Tibial nerve (tissue), 4 donors: ENCODE results near the gene NOXO1. TPM values are rescaled to one million over a fixed set of nuclear protein-coding genes. Genes with fewer than 3 reads are reported as not detected.
A peak's percentile ranks its signal among the peaks of the same experiment; 100 is the strongest.

Experiments
- DNase-seq, 2 donors: peaks; one replicate each; pipeline ENCODE4 v3.0.0-alpha.2; 2019; ENCODE audit warnings: low spot score in 2 of 2
- H3K27ac ChIP-seq, 4 donors: fragments of 200-600 bp; sonication (generic) in 3 of 4; one replicate each; pipeline ENCODE4 v1.5.1; 2017 to 2019; ENCODE audit warnings: mild to moderate bottlenecking in 1 of 4
- H3K27me3 ChIP-seq, 2 donors: fragments of 200-600 bp; sonication (generic) in 1 of 2; one replicate each; pipeline versions ENCODE4 v1.5.1 to v1.6.0; 2017 to 2019
- H3K36me3 ChIP-seq, 3 donors: fragments of 200-600 bp; sonication (generic); one replicate each; pipeline ENCODE4 v1.5.1; 2018 to 2019
- H3K4me1 ChIP-seq, 4 donors: fragments of 200-600 bp; sonication (generic) in 3 of 4; one replicate each; pipeline ENCODE4 v1.5.1; 2017 to 2019
- H3K4me3 ChIP-seq, 4 donors: fragments of 200-600 bp; sonication (generic) in 3 of 4; one replicate each; pipeline ENCODE4 v1.5.1; 2017 to 2019; ENCODE audit warnings: mild to moderate bottlenecking in 1 of 4, moderate library complexity in 1 of 4
- H3K9me3 ChIP-seq, 4 donors: fragments of 200-600 bp; sonication (generic) in 3 of 4; one replicate each; pipeline ENCODE4 v1.5.1; 2017 to 2019
- EP300 ChIP-seq, 2 donors: sonication (generic); formaldehyde crosslinking; IDR thresholded peaks; one replicate each; pipeline ENCODE4 v1.6.1; 2017; ENCODE audit warnings: antibody characterized with exemption in 2 of 2, mild to moderate bottlenecking in 1 of 2
- POLR2A ChIP-seq, 2 donors: fragments of 450-650 bp; IDR thresholded peaks; one replicate each; pipeline ENCODE4 v1.6.1; 2017; ENCODE audit warnings: antibody characterized with exemption in 2 of 2, mild to moderate bottlenecking in 2 of 2, moderate library complexity in 2 of 2
- WGBS, 2 donors: methylation state at CpG; one replicate each; pipeline ENCODE4 v1.1.5; 2018; 5-methylcytosine and 5-hydroxymethylcytosine counted together
- total RNA-seq, 4 donors: library from RNA; depleted of rRNA; stranded (reverse); fragments of >200 nt; gene quantifications; one replicate each; pipeline ENCODE4 v1.1.0, GENCODE V29; 2016
- TF ChIP-seq, protein P1 (sequence below), 5 experiments: fragments of 200-600 bp in 3 of 5; fragments of 450-650 bp in 2 of 5; sonication (generic) in 3 of 5; IDR thresholded peaks; one replicate each; pipeline ENCODE4 v1.5.1; 2016 to 2019; ENCODE audit warnings: antibody characterized with exemption in 5 of 5, mild to moderate bottlenecking in 3 of 5, moderate library complexity in 2 of 5

Gene NOXO1
- total RNA-seq, 4 donors from 2014 or later, result 3.9 TPM; not detected in 3

- Histone ChIP-seq H3K36me3 (peaks cover 20 to 78% (median 23%) of the 10 kb centered on the region in 3 donors), H3K4me3 (no peak overlapping the region), H3K27me3 (no peaks in the 10 kb centered on the region), H3K9me3 (no peaks in the 10 kb centered on the region), H3K4me1 (peaks cover 0 to 12% (median 6%) of the 10 kb centered on the region in 4 donors), H3K27ac (no peak overlapping the region)
- 83 to 92% methylated on average over 25 to 27 of the region's 39 CpGs for WGBS, 2 donors
- TF ChIP-seq POLR2A (IDR thresholded peaks at IDR 0.05), result no peak
- DNase-seq, result no peak
Observed at GRCh38 chr16:1998852-1999801, 17.9 kb upstream of the NOXO1 start.

GRCh38 chr16:1998360-1998835 lies 17.1 kb upstream of the NOXO1 start:
- H3K9me3 ChIP-seq, result no peaks in the 10 kb centered on the region
- H3K27me3 ChIP-seq, result peaks cover 0 to 2% of the 10 kb centered on the region in 2 donors
- peaks cover 20 to 76% (median 23%) of the 10 kb centered on the region in 3 donors for H3K36me3 ChIP-seq
- no peak for DNase-seq
- H3K27ac ChIP-seq, result peak overlapping the region in 1 of 4 donors; percentile 35
- peaks cover 0 to 5% (median 0%) of the 10 kb centered on the region in 4 donors for H3K4me1 ChIP-seq
- no peak overlapping the region for H3K4me3 ChIP-seq
- WGBS, 2 donors, result 93 to 95% methylated on average over 21 to 22 of the region's 27 CpGs
- TF ChIP-seq POLR2A (IDR thresholded peaks at IDR 0.05) (no peak), EP300 (IDR thresholded peaks at IDR 0.05) (no peak)
- TF ChIP-seq, protein P1, sequence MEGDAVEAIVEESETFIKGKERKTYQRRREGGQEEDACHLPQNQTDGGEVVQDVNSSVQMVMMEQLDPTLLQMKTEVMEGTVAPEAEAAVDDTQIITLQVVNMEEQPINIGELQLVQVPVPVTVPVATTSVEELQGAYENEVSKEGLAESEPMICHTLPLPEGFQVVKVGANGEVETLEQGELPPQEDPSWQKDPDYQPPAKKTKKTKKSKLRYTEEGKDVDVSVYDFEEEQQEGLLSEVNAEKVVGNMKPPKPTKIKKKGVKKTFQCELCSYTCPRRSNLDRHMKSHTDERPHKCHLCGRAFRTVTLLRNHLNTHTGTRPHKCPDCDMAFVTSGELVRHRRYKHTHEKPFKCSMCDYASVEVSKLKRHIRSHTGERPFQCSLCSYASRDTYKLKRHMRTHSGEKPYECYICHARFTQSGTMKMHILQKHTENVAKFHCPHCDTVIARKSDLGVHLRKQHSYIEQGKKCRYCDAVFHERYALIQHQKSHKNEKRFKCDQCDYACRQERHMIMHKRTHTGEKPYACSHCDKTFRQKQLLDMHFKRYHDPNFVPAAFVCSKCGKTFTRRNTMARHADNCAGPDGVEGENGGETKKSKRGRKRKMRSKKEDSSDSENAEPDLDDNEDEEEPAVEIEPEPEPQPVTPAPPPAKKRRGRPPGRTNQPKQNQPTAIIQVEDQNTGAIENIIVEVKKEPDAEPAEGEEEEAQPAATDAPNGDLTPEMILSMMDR (IDR thresholded peaks at IDR 0.05), result no peak

- H3K27me3 ChIP-seq, result peaks cover 0 to 9% of the 10 kb centered on the region in 2 donors
- no peak for DNase-seq
- peaks cover 0 to 3% (median under 1%) of the 10 kb centered on the region in 4 donors for H3K4me1 ChIP-seq
- no peaks in the 10 kb centered on the region for H3K9me3 ChIP-seq
- TF ChIP-seq, protein P1 (IDR thresholded peaks at IDR 0.05), result no peak
- TF ChIP-seq POLR2A (IDR thresholded peaks at IDR 0.05) (no peak), EP300 (IDR thresholded peaks at IDR 0.05) (no peak)
- no peak overlapping the region for H3K4me3 ChIP-seq
- 75 to 86% methylated on average over 13 to 25 of the region's 26 CpGs for WGBS, 2 donors
- H3K27ac ChIP-seq, result peak overlapping the region in 1 of 4 donors; percentile 35
- H3K36me3 ChIP-seq, result peaks cover 20 to 69% (median 21%) of the 10 kb centered on the region in 3 donors
Observed at GRCh38 chr16:1997494-1998359, 16.5 kb upstream of the NOXO1 start.

GRCh38 chr16:1993731-1994131 lies 12.5 kb upstream of the NOXO1 start:
- Histone ChIP-seq H3K4me1 (peaks cover 0 to 36% (median 16%) of the 10 kb centered on the region in 4 donors), H3K9me3 (no peaks in the 10 kb centered on the region), H3K27me3 (peaks cover 0 to 45% of the 10 kb centered on the region in 2 donors), H3K4me3 (no peak overlapping the region), H3K27ac (no peak overlapping the region), H3K36me3 (peaks cover 0 to 29% (median 3%) of the 10 kb centered on the region in 3 donors)
- no peak for TF ChIP-seq POLR2A (IDR thresholded peaks at IDR 0.05)
- TF ChIP-seq EP300 (IDR thresholded peaks at IDR 0.05), result no peak
- TF ChIP-seq, protein P1 (IDR thresholded peaks at IDR 0.05), result no peak
- WGBS, 2 donors, result 57 to 63% methylated on average over 2 of the region's 2 CpGs
- DNase-seq, result no peak

DNA sequence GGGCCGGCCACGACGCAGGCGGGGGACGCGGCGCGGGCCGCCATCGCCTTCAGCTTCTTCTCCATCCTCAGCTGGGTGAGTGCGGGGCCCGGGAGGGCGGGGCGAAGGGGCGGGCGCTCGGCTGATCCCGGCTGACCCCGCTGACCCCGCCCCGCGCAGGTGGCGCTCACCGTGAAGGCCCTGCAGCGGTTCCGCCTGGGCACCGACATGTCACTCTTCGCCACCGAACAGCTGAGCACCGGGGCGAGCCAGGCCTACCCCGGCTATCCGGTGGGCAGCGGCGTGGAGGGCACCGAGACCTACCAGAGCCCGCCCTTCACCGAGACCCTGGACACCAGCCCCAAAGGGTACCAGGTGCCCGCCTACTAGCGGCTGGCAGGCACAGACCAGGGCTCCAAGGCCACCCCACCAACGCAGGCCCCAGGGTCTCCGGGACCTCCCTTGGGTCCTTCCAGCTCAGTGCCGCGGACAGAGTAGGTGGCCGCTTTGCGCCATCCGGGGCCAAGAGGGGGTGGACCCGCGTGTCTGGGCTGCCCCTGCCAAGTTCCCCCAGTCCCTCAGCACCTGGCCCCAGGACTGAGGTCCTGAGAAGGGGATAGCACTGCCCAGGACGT lies 11.5 kb upstream of the NOXO1 start:
- Histone ChIP-seq H3K4me1 (peaks cover 0 to 36% (median 16%) of the 10 kb centered on the region in 4 donors), H3K27ac (no peak overlapping the region), H3K27me3 (peaks cover 0 to 47% of the 10 kb centered on the region in 2 donors), H3K36me3 (peaks cover 0 to 20% (median 0%) of the 10 kb centered on the region in 3 donors), H3K4me3 (peak overlapping the region in 2 of 4 donors; percentile 38 to 44), H3K9me3 (no peaks in the 10 kb centered on the region)
- WGBS, 2 donors, result 44 to 45% methylated on average over 14 to 27 of the region's 50 CpGs
- TF ChIP-seq POLR2A (IDR thresholded peaks at IDR 0.05), result no peak
- DNase-seq, result no peak
